ENCODE measurements around the gene XXYLT1.

DNA sequence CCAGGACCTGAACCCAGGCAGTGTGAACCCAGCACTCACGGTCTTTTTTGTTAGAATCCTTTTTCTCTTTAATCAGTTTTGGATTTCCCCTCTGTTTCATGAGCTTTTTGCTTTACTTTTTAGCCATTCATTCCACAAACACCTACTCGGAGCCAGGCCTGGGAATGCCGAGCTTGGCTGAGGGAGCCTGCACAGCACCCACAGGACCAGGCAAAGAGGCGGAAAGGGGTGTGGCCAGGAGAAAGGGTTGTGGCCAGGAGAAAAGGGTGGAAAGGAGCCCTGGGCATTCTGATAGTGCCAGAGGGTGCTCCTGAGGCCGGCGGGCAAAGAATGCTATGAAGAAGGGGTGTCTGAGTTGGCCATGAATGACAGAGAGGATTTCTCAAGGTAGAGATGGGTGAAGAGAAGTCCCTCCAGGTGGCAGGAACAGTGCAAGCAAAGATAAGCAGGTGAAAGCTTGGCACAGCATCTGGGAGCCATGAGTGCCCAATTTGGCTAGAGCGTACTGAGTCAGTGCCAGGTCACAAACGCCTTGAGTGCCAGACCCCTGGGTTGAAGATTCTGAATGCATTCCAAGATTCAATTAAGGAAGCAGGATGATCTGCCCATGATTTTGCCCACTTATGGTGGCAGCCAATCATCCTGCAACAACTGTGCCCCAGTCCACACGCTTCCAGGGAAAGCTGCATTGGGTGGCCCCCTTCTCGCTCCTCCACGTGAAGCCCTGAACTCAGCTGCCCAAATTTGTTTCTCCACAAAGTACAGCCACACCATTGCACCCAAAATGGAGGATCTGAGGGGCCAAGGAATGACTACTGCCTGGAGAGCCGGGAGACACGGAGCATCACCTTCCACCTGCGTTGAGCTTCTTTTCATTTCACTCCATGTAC is 157.2 kb downstream of the XXYLT1 start:
- TF ChIP-seq ZNF335 (tag by site-specific recombination; conservative IDR thresholded peaks at IDR 0.05) (no peak), REST (tag by site-specific recombination; IDR thresholded peaks at IDR 0.05) (no peak), ZNF670 (tag by site-specific recombination; IDR thresholded peaks at IDR 0.05; ENCODE audit: low read depth) (no peak), ZNF133 (tag by site-specific recombination; IDR thresholded peaks at IDR 0.05) (no peak), ZNF23 (tag by site-specific recombination; IDR thresholded peaks at IDR 0.05; ENCODE audit: borderline replicate concordance) (no peak), ZNF707 (tag by site-specific recombination; IDR thresholded peaks at IDR 0.05) (no peak), ZSCAN23 (tag by site-specific recombination; IDR thresholded peaks at IDR 0.05) (no peak)
- TF ChIP-seq, protein P1, sequence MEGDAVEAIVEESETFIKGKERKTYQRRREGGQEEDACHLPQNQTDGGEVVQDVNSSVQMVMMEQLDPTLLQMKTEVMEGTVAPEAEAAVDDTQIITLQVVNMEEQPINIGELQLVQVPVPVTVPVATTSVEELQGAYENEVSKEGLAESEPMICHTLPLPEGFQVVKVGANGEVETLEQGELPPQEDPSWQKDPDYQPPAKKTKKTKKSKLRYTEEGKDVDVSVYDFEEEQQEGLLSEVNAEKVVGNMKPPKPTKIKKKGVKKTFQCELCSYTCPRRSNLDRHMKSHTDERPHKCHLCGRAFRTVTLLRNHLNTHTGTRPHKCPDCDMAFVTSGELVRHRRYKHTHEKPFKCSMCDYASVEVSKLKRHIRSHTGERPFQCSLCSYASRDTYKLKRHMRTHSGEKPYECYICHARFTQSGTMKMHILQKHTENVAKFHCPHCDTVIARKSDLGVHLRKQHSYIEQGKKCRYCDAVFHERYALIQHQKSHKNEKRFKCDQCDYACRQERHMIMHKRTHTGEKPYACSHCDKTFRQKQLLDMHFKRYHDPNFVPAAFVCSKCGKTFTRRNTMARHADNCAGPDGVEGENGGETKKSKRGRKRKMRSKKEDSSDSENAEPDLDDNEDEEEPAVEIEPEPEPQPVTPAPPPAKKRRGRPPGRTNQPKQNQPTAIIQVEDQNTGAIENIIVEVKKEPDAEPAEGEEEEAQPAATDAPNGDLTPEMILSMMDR (tag by site-specific recombination; IDR thresholded peaks at IDR 0.05), result no peak

Measured in HEK293 (cell line).